ENCODE data around the gene HAGHL. TPM values are rescaled to one million over a fixed set of nuclear protein-coding genes. Genes with fewer than 3 reads are reported as not detected.

Gene HAGHL
- total RNA-seq, 1 experiment from 2014 or later: 6.8 TPM

GRCh38 chr16:726188-726437, 793 bp upstream of the HAGHL start:
- peaks cover 11% of the 10 kb centered on the region for H3K4me1 ChIP-seq
- POLR2A ChIA-PET: no interaction called here
- no peak overlapping the region for H3K4me3 ChIP-seq (ENCODE audit: low read depth, low read length)
- Mint-ChIP-seq H3K4me1 (ENCODE audit: low read depth, unreplicated experiment) (no peaks in the 10 kb centered on the region), H3K27ac (ENCODE audit: unreplicated experiment) (no peak overlapping the region), H3K4me3 (ENCODE audit: unreplicated experiment) (peak overlapping the region; percentile 64), H3K9me3 (ENCODE audit: unreplicated experiment) (no peaks in the 10 kb centered on the region), H3K36me3 (ENCODE audit: insufficient read depth, unreplicated experiment) (peaks cover 11% of the 10 kb centered on the region), H3K27me3 (ENCODE audit: insufficient read depth, unreplicated experiment) (no peaks in the 10 kb centered on the region)
- BruUV-seq (replicated peaks): no TSS peak
- no peaks in the 10 kb centered on the region for H3K9me3 ChIP-seq
- CTCF ChIA-PET: interaction anchor here (1.5 kb wide), 1 partner anchor 19 kb away, joined by 4 read pairs; no protein-coding TSS in a partner anchor
- no peak for TF ChIP-seq CTCF (IDR thresholded peaks at IDR 0.05; ENCODE audit: insufficient read depth in 1 of 2, low read depth in 1 of 2, low read length in 1 of 2, severe bottlenecking in 1 of 2, unreplicated experiment in 1 of 2)
- intact Hi-C loops (cut with micrococcal nuclease; ENCODE audit: unreplicated experiment): no loop called here
- H3K27me3 ChIP-seq (replicated peaks; ENCODE audit: control insufficient read depth, insufficient read depth, low read length): no peaks in the 10 kb centered on the region
- no peak for DNase-seq
- H3K36me3 ChIP-seq (ENCODE audit: control insufficient read depth, insufficient read depth, low read length): no peaks in the 10 kb centered on the region

GRCh38 chr16:727291-727977, 528 bp downstream of the HAGHL start:
- Mint-ChIP-seq H3K36me3 (ENCODE audit: insufficient read depth, unreplicated experiment) (peaks cover 11% of the 10 kb centered on the region), H3K4me1 (ENCODE audit: low read depth, unreplicated experiment) (no peaks in the 10 kb centered on the region), H3K27me3 (ENCODE audit: insufficient read depth, unreplicated experiment) (no peaks in the 10 kb centered on the region), H3K27ac (ENCODE audit: unreplicated experiment) (no peak overlapping the region), H3K9me3 (ENCODE audit: unreplicated experiment) (no peaks in the 10 kb centered on the region), H3K4me3 (ENCODE audit: unreplicated experiment) (peak overlapping the region; percentile 64)
- Histone ChIP-seq H3K36me3 (ENCODE audit: control insufficient read depth, insufficient read depth, low read length) (no peaks in the 10 kb centered on the region), H3K27me3 (replicated peaks; ENCODE audit: control insufficient read depth, insufficient read depth, low read length) (no peaks in the 10 kb centered on the region), H3K9me3 (no peaks in the 10 kb centered on the region), H3K4me3 (ENCODE audit: low read depth, low read length) (peak overlapping the region; percentile 65), H3K4me1 (peaks cover 3% of the 10 kb centered on the region; the same call in 1 of the 2 replicates)
- ChIA-PET POLR2A (interaction anchor here (1.0 to 1.5 kb wide), 2 partner anchors 11 to 14 kb away, joined by 3 to 4 read pairs; partner anchors contain the start of gene CIAO3), CTCF (interaction anchor here (0.6 to 1.5 kb wide), 5 partner anchors 8 to 21 kb away, joined by 4 to 10 read pairs (median 5); partner anchors contain the start of gene METRN)
- no peak for TF ChIP-seq CTCF (IDR thresholded peaks at IDR 0.05; ENCODE audit: insufficient read depth in 1 of 2, low read depth in 1 of 2, low read length in 1 of 2, severe bottlenecking in 1 of 2, unreplicated experiment in 1 of 2)
- intact Hi-C loops (cut with micrococcal nuclease; ENCODE audit: unreplicated experiment): no loop called here
- no TSS peak for BruUV-seq (replicated peaks)
- DNase-seq: no peak

GRCh38 chr16:728131-728889, 1.4 kb downstream of the HAGHL start:
- Mint-ChIP-seq H3K36me3 (ENCODE audit: insufficient read depth, unreplicated experiment) (peaks cover 18% of the 10 kb centered on the region), H3K4me1 (ENCODE audit: low read depth, unreplicated experiment) (no peaks in the 10 kb centered on the region), H3K27ac (ENCODE audit: unreplicated experiment) (no peak overlapping the region), H3K27me3 (ENCODE audit: insufficient read depth, unreplicated experiment) (no peaks in the 10 kb centered on the region), H3K4me3 (ENCODE audit: unreplicated experiment) (peak overlapping the region; percentile 64), H3K9me3 (ENCODE audit: unreplicated experiment) (no peaks in the 10 kb centered on the region)
- no TSS peak for BruUV-seq (replicated peaks)
- intact Hi-C loops (cut with micrococcal nuclease; ENCODE audit: unreplicated experiment): no loop called here
- Histone ChIP-seq H3K27me3 (replicated peaks; ENCODE audit: control insufficient read depth, insufficient read depth, low read length) (no peaks in the 10 kb centered on the region), H3K4me3 (ENCODE audit: low read depth, low read length) (peak overlapping the region; percentile 65), H3K4me1 (peaks cover 3% of the 10 kb centered on the region; the same call in 1 of the 2 replicates), H3K9me3 (no peaks in the 10 kb centered on the region), H3K36me3 (ENCODE audit: control insufficient read depth, insufficient read depth, low read length) (no peaks in the 10 kb centered on the region)
- peak; percentile 72 to 86 for DNase-seq
- ChIA-PET POLR2A (interaction anchor here (1.0 to 1.5 kb wide), 2 partner anchors 12 to 13 kb away, joined by 3 to 4 read pairs; partner anchors contain the start of gene CIAO3), CTCF (interaction anchor here (0.6 to 1.1 kb wide), 4 partner anchors 9 to 16 kb away, joined by 4 to 10 read pairs (median 6); partner anchors contain the start of gene METRN)
- no peak for TF ChIP-seq CTCF (IDR thresholded peaks at IDR 0.05; ENCODE audit: insufficient read depth in 1 of 2, low read depth in 1 of 2, low read length in 1 of 2, severe bottlenecking in 1 of 2, unreplicated experiment in 1 of 2)
